Neuronal stem cell (in vitro differentiated cells): ENCODE results near the gene RTP5.

Source experiments
- DNase-seq: peaks from one replicate; pipeline ENCODE4 v3.0.0-alpha.2; 2013; ENCODE audit warnings: low spot score
- H2AFZ ChIP-seq: one replicate; pipeline ENCODE4 v1.6.1; 2013; ENCODE audit warnings: mild to moderate bottlenecking, low read length, inconsistent platforms
- H2AK5ac ChIP-seq: 2 replicates; pipeline ENCODE4 v1.6.1; 2013; ENCODE audit warnings: low read depth, mild to moderate bottlenecking, inconsistent platforms, low read length, moderate library complexity, mixed read lengths
- H2BK120ac ChIP-seq: 2 replicates; pipeline ENCODE4 v1.6.1; 2013; ENCODE audit warnings: low read depth, mild to moderate bottlenecking, inconsistent platforms, low read length, moderate library complexity, mixed read lengths
- H2BK12ac ChIP-seq: one replicate; pipeline ENCODE4 v1.6.1; 2013; ENCODE audit warnings: low read length, inconsistent platforms
- H2BK15ac ChIP-seq: 2 replicates; pipeline ENCODE4 v1.6.1; 2013; ENCODE audit warnings: mild to moderate bottlenecking, low read length, inconsistent platforms, mixed read lengths
- H2BK5ac ChIP-seq: one replicate; pipeline ENCODE4 v1.6.1; 2013; ENCODE audit warnings: inconsistent platforms, mild to moderate bottlenecking, low read length, moderate library complexity
- H3K14ac ChIP-seq: one replicate; pipeline ENCODE4 v1.6.1; 2013; ENCODE audit warnings: low read length, inconsistent platforms
- H3K18ac ChIP-seq: 2 replicates; pipeline ENCODE4 v1.6.1; 2013; ENCODE audit warnings: low read length, inconsistent platforms
- H3K23ac ChIP-seq: 2 replicates; pipeline ENCODE4 v1.6.1; 2013; ENCODE audit warnings: low read depth, mild to moderate bottlenecking, mixed read lengths, low read length, inconsistent platforms; ENCODE audit not compliant: poor library complexity
- H3K27ac ChIP-seq: replicated peaks from 3 replicates; pipeline ENCODE4 v1.5.1; 2013; ENCODE audit warnings: low read length, inconsistent platforms
- H3K27me3 ChIP-seq, 3 experiments: 2 replicates each; pipeline ENCODE4 v1.6.1; 2013; ENCODE audit warnings: low read length in 3 of 3, mild to moderate bottlenecking in 2 of 3, inconsistent platforms in 1 of 3, low read depth in 1 of 3, mixed read lengths in 1 of 3, moderate library complexity in 1 of 3; ENCODE audit not compliant: control insufficient read depth in 3 of 3, insufficient read depth in 3 of 3
- H3K36me3 ChIP-seq, 2 donors: replicated peaks in 1 of 2; 2 replicates each; pipeline ENCODE4 v1.6.1; 2013; ENCODE audit warnings: low read length in 2 of 2; ENCODE audit not compliant: control insufficient read depth in 2 of 2, insufficient read depth in 2 of 2
- H3K4ac ChIP-seq: 2 replicates; pipeline ENCODE4 v1.6.1; 2013; ENCODE audit warnings: inconsistent platforms, mild to moderate bottlenecking, low read length, moderate library complexity
- H3K4me1 ChIP-seq, 2 donors: 1 replicate in 1 of 2; 2 replicates in 1 of 2; pipeline ENCODE4 v1.6.1; 2013; ENCODE audit warnings: low read length in 2 of 2, low read depth in 1 of 2; ENCODE audit not compliant: control insufficient read depth in 2 of 2, insufficient read depth in 1 of 2
- H3K4me2 ChIP-seq: one replicate; pipeline ENCODE4 v1.6.1; 2013; ENCODE audit warnings: mild to moderate bottlenecking, low read length, inconsistent platforms; ENCODE audit not compliant: insufficient read depth, poor library complexity, severe bottlenecking
- H3K4me3 ChIP-seq, 2 donors: 2 replicates each; pipeline ENCODE4 v1.5.1; 2013; ENCODE audit warnings: low read length in 2 of 2, mild to moderate bottlenecking in 2 of 2, inconsistent platforms in 1 of 2, moderate library complexity in 1 of 2
- H3K79me1 ChIP-seq: one replicate; pipeline ENCODE4 v1.6.1; 2013; ENCODE audit warnings: low read depth, mild to moderate bottlenecking, inconsistent platforms, low read length, moderate library complexity
- H3K9ac ChIP-seq: one replicate; pipeline ENCODE4 v1.6.1; 2013; ENCODE audit warnings: mild to moderate bottlenecking, low read depth, low read length, inconsistent platforms; ENCODE audit not compliant: poor library complexity
- H3K9me3 ChIP-seq, 2 donors: replicated peaks in 1 of 2; 2 replicates each; pipeline versions ENCODE3 to v1.6.1; 2013; ENCODE audit warnings: low read length in 2 of 2, mild to moderate bottlenecking in 2 of 2, inconsistent platforms in 1 of 2, low read depth in 1 of 2, mixed read lengths in 1 of 2, moderate library complexity in 1 of 2; ENCODE audit not compliant: control insufficient read depth in 2 of 2, insufficient read depth in 1 of 2
- H4K8ac ChIP-seq: one replicate; pipeline ENCODE4 v1.6.1; 2013; ENCODE audit warnings: low read depth, mild to moderate bottlenecking, inconsistent platforms, low read length, moderate library complexity
- H4K91ac ChIP-seq: one replicate; pipeline ENCODE4 v1.6.1; 2013; ENCODE audit warnings: low read length, low read depth, mild to moderate bottlenecking, inconsistent platforms; ENCODE audit not compliant: poor library complexity
- WGBS, 2 donors: extraction: QIAGEN DNeasy Blood & Tissue Kit; methylation state at CpG; one replicate each; pipeline ENCODE4 v1.1.7; 2013; ENCODE audit warnings: missing lambda C conversion rate in 2 of 2, mixed read lengths in 1 of 2; ENCODE audit not compliant: insufficient read length in 2 of 2, insufficient replicate concordance in 1 of 2; ENCODE audit errors: extremely low coverage in 2 of 2; 5-methylcytosine and 5-hydroxymethylcytosine counted together

The RTP5 gene

DNA sequence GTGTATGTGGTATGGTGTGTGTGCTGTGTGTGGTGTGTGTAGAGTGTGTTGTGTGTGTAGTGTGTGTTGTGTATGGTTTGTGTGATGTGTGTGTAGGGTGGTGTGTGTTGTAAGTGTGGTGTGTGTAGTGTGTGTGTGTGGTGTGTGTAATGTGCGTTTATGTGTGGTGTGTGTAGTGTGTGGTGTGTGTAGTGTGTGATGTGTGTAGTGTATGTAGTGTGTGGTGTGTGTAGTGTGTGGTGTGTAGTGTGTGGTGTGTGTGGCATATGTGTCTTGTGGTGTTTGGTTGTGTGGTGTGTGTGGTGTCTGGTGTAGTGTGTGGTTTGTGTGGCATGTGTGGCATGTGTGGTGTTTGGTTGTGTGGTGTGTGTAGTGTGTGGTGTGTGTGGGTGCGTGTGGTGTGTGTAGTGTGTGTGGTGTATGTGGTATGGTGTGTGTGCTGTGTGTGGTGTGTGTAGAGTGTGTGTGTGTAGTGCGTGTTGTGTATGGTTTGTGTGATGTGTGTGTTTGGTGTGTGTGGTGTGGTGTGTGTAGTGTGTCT is 4.0 kb upstream of the RTP5 start:
- no peak for DNase-seq
- peaks cover 0 to 29% (median 19%) of the 10 kb centered on the region in 3 experiments for H3K27me3 ChIP-seq
- peak overlapping the region; percentile 87 for H3K9ac ChIP-seq
- H3K4me2 ChIP-seq, result no peak overlapping the region
- peak overlapping the region; percentile 50 for H2BK12ac ChIP-seq
- 100% methylated on average over 1 to 3 of the region's 3 CpGs for WGBS, 2 donors
- H2AFZ ChIP-seq, result no peak overlapping the region
- H3K36me3 ChIP-seq, result peaks cover 0 to 8% of the 10 kb centered on the region in 2 donors
- H2AK5ac ChIP-seq, result no peak overlapping the region
- peaks cover 0 to 17% of the 10 kb centered on the region in 2 donors for H3K4me1 ChIP-seq
- no peak overlapping the region for H3K27ac ChIP-seq
- H4K91ac ChIP-seq, result no peak overlapping the region
- peak overlapping the region; percentile 76 for H3K23ac ChIP-seq
- H2BK15ac ChIP-seq, result no peak overlapping the region
- H3K18ac ChIP-seq, result no peak overlapping the region
- peak overlapping the region; percentile 84 for H4K8ac ChIP-seq
- H3K79me1 ChIP-seq, result peaks cover 15% of the 10 kb centered on the region
- no peak overlapping the region for H2BK5ac ChIP-seq
- H3K14ac ChIP-seq, result peak overlapping the region; percentile 42
- no peak overlapping the region for H2BK120ac ChIP-seq
- H3K4ac ChIP-seq, result no peak overlapping the region
- peaks cover 0 to 18% of the 10 kb centered on the region in 2 donors for H3K9me3 ChIP-seq
- peak overlapping the region in 1 of 2 donors; percentile 73 for H3K4me3 ChIP-seq

DNA sequence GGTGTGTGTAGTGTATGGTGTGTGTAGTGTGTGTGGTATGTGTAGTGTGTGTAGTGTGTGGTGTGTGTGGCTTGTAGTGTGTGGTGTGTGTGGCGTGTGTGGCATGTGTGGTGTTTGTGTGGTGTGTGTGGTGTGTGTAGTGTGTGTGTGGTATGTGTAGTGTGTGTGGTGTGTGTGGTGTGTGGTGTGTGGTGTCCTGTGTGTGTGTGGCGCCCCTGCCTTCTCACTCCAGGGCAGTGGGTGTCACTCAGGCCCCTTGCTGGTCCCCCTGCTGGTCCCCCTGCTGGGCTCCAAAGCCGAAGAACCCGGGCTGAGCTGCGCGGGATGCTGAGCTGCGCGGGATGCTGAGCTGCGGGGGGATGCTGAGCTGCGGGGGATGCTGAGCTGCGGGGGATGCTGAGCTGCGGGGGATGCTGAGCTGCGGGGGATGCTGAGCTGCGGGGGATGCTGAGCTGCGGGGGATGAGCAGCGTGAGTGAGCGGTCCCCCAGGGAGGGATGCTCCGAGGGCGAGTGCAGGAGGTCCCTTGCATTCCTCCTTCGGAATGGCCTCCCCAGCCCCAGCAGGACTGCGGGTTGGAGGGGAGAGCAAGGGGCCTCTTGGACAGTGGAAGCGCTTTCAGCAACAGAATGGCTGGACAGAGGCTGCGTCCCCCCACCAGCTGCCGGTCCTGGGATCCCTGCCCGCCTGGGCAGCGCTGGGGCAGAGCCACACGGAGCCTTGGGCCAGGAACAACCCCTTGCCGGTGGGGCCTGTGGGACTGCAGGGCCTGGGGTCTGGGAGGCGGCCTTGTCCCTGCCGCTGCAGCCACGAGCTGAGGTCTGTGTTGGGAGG is 3.4 kb upstream of the RTP5 start:
- DNase-seq, result peak; percentile 58
- no CpG with 5 or more reads among the region's 31 CpGs for WGBS, 2 donors
- peak overlapping the region; percentile 2 for H2AFZ ChIP-seq

DNA sequence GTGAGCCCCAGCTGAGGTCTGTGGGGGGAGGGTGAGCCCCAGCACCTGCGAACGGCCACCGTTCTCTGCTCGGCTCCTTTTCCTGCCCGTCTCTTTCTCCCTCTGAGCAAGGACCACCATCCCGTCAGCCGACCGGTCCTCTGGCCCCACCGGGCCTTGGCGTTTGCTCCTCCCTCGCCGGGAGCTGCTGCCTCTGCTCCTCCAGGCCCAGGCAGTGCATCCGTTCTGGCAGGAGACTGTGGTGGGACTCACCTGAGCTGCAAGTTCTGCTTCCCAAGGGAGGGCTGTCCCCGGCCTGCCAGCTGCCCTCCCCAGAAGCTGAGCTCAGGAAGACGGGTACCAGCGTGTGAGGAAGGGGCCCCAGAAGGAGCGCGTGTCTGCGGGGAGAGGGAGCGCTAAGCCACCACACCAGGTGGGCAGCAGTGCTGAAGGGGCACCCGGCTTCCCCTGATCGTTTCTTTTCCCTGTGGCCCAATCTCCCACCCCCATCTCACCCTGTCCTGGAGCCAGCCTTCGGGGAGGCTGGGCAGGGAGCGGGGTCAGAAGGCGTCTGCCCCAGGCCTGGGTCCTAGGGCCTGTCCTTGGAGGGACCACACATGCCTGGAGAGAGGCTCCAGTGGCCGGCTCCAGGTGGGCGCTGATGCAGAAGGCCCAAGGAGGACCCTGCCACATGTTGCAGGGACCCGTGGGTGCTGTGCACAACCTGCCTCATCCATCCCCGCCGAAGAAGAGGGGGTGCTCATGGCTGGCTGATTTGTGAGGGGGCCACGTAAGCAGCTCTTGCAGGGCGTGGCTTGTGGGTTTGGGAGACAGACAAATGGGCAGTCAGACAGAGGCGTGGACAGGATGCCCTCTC is 2.5 kb upstream of the RTP5 start:
- H3K9ac ChIP-seq, result peak overlapping the region; percentile 33
- no peak overlapping the region for H3K4ac ChIP-seq
- no peak overlapping the region for H2AK5ac ChIP-seq
- peak overlapping the region; percentile 69 for H3K18ac ChIP-seq
- peaks cover 0 to 29% (median 19%) of the 10 kb centered on the region in 3 experiments for H3K27me3 ChIP-seq
- peak overlapping the region; percentile 25 for H3K23ac ChIP-seq
- H3K79me1 ChIP-seq, result peaks cover 15% of the 10 kb centered on the region
- no peak overlapping the region for H3K14ac ChIP-seq
- WGBS, 2 donors, result no CpG with 5 or more reads among the region's 33 CpGs
- peak overlapping the region; percentile 2 for H2AFZ ChIP-seq
- peaks cover 0 to 8% of the 10 kb centered on the region in 2 donors for H3K36me3 ChIP-seq
- no peak overlapping the region for H4K8ac ChIP-seq
- H2BK120ac ChIP-seq, result no peak overlapping the region
- H3K4me3 ChIP-seq, result peak overlapping the region in 1 of 2 donors; percentile 31
- no peak overlapping the region for H2BK12ac ChIP-seq
- peaks cover 0 to 18% of the 10 kb centered on the region in 2 donors for H3K9me3 ChIP-seq
- no peak overlapping the region for H2BK5ac ChIP-seq
- peaks cover 0 to 17% of the 10 kb centered on the region in 2 donors for H3K4me1 ChIP-seq
- H3K4me2 ChIP-seq, result no peak overlapping the region
- H3K27ac ChIP-seq, result no peak overlapping the region
- no peak for DNase-seq
- no peak overlapping the region for H4K91ac ChIP-seq
- H2BK15ac ChIP-seq, result no peak overlapping the region

More for the DNA sequence above, 3.4 kb upstream of the RTP5 start:
- no peak overlapping the region for H2AK5ac ChIP-seq
- H4K91ac ChIP-seq, result no peak overlapping the region
- H3K79me1 ChIP-seq, result peaks cover 15% of the 10 kb centered on the region
- peak overlapping the region; percentile 12 for H3K14ac ChIP-seq
- H3K27me3 ChIP-seq, result peaks cover 0 to 29% (median 19%) of the 10 kb centered on the region in 3 experiments
- peaks cover 0 to 18% of the 10 kb centered on the region in 2 donors for H3K9me3 ChIP-seq
- peak overlapping the region in 1 of 2 donors; percentile 73 for H3K4me3 ChIP-seq
- H3K36me3 ChIP-seq, result peaks cover 0 to 8% of the 10 kb centered on the region in 2 donors
- no peak overlapping the region for H4K8ac ChIP-seq
- peak overlapping the region; percentile 69 for H3K18ac ChIP-seq
- no peak overlapping the region for H2BK120ac ChIP-seq
- H3K27ac ChIP-seq, result no peak overlapping the region
- H2BK15ac ChIP-seq, result no peak overlapping the region
- no peak overlapping the region for H2BK5ac ChIP-seq
- no peak overlapping the region for H3K4ac ChIP-seq
- H3K4me2 ChIP-seq, result no peak overlapping the region
- H2BK12ac ChIP-seq, result no peak overlapping the region
- peaks cover 0 to 17% of the 10 kb centered on the region in 2 donors for H3K4me1 ChIP-seq
- H3K9ac ChIP-seq, result peak overlapping the region; percentile 87
- peak overlapping the region; percentile 76 for H3K23ac ChIP-seq
